ENCODE results near the gene TNFRSF9. TPM values are rescaled to one million over a fixed set of nuclear protein-coding genes. Genes with fewer than 3 reads are reported as not detected.
"Not testable (repeated sequence)": the region's sequence is repeated elsewhere in the genome, so short reads cannot be mapped to it uniquely, and the experiment has no call there.

The TNFRSF9 gene
- total and polyA plus RNA-seq, 4 donors = under 0.01 to 0.09 (median 0.02) TPM; not detected in 1

DNA sequence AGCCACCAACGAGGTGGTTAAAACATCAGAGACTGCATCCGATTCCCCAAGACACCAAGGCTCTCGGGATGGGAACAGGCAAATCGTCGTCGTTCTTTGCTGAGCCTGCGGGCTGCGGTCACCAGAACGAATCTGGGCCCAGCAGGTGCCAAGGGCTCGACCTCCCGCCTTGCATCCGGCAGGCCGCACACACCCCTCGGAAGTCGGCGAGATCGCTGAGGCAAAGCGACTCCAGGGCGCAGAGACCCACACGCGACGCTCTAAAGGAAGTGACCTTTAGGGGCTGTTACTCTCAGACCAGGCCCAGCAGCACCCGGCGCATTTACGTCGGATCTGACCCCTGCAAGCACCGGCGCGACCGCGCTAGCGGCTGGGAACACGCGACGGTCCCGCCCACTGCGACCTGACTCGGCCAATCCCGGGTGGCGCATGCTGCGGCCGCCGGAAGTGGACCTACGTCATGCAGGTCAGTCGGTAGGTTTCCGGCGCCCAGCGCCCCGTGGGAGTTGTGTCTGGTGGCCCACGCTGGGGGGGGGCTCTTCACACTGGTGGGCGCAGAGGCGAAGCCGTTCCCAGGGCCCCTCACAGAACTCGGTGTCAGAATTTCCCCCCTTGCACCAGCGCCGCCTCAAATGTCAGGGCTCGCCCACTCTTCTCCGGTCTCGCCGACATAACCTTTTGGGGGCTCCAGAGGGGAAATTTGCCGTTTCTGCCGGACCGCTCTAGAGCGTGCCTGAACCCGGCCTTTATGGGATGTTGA lies 13.4 kb upstream of the TNFRSF9 start:
- H3K4me3 ChIP-seq (ENCODE audit: low read depth in 1 of 3, low read length in 3 of 3) = peak overlapping the region; percentile 59 to 79 (median 71)
- H3K4me1 ChIP-seq (ENCODE audit: control insufficient read depth in 4 of 4, insufficient read depth in 4 of 4, low read length in 3 of 4) = peaks cover 0 to 7% (median 3%) of the 10 kb centered on the region in 4 donors
- WGBS = 5% methylated on average over 65 of the region's 65 CpGs
- no peaks in the 10 kb centered on the region for H3K9me3 ChIP-seq (ENCODE audit: control insufficient read depth in 4 of 4, low read length in 3 of 4)
- peaks cover 0 to 2% (median 0%) of the 10 kb centered on the region in 4 donors for H3K36me3 ChIP-seq (ENCODE audit: control insufficient read depth in 4 of 4, insufficient read depth in 3 of 4, low read depth in 1 of 4, low read length in 3 of 4)
- TF ChIP-seq JUND (IDR thresholded peaks at IDR 0.05) (no peak), NR2F2 (IDR thresholded peaks at IDR 0.05) (peak; percentile 95), HNF4A (conservative IDR thresholded peaks at IDR 0.05) (peak in 1 of 2 donors; percentile 36), MAX (IDR thresholded peaks at IDR 0.05) (peak; percentile 86), TAF1 (conservative IDR thresholded peaks at IDR 0.05) (peak; percentile 44), HNF4G (IDR thresholded peaks at IDR 0.05) (no peak), FOXA2 (IDR thresholded peaks at IDR 0.05) (no peak), FOXA1 (IDR thresholded peaks at IDR 0.05) (peak; percentile 13), SP1 (IDR thresholded peaks at IDR 0.05) (peak; percentile 83), RAD21 (IDR thresholded peaks at IDR 0.05) (no peak), EGR1 (IDR thresholded peaks at IDR 0.05; ENCODE audit: low read depth in 2 of 2) (peak in 1 of 2 donors; percentile 49), REST (IDR thresholded peaks at IDR 0.05) (peak; percentile 68), GABPA (IDR thresholded peaks at IDR 0.05 in 1 of 2, conservative IDR thresholded peaks at IDR 0.05 in 1 of 2) (peak; percentile 79 to 95), YY1 (IDR thresholded peaks at IDR 0.05) (peak; percentile 60), RXRA (IDR thresholded peaks at IDR 0.05) (peak; percentile 66 to 87)
- TF ChIP-seq, protein P1, sequence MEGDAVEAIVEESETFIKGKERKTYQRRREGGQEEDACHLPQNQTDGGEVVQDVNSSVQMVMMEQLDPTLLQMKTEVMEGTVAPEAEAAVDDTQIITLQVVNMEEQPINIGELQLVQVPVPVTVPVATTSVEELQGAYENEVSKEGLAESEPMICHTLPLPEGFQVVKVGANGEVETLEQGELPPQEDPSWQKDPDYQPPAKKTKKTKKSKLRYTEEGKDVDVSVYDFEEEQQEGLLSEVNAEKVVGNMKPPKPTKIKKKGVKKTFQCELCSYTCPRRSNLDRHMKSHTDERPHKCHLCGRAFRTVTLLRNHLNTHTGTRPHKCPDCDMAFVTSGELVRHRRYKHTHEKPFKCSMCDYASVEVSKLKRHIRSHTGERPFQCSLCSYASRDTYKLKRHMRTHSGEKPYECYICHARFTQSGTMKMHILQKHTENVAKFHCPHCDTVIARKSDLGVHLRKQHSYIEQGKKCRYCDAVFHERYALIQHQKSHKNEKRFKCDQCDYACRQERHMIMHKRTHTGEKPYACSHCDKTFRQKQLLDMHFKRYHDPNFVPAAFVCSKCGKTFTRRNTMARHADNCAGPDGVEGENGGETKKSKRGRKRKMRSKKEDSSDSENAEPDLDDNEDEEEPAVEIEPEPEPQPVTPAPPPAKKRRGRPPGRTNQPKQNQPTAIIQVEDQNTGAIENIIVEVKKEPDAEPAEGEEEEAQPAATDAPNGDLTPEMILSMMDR (IDR thresholded peaks at IDR 0.05; ENCODE audit: low read depth, low read length, missing input control) = no peak
- TF ChIP-seq, protein P2, sequence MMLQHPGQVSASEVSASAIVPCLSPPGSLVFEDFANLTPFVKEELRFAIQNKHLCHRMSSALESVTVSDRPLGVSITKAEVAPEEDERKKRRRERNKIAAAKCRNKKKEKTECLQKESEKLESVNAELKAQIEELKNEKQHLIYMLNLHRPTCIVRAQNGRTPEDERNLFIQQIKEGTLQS (IDR thresholded peaks at IDR 0.05) = no peak
- TF ChIP-seq, protein P3, sequence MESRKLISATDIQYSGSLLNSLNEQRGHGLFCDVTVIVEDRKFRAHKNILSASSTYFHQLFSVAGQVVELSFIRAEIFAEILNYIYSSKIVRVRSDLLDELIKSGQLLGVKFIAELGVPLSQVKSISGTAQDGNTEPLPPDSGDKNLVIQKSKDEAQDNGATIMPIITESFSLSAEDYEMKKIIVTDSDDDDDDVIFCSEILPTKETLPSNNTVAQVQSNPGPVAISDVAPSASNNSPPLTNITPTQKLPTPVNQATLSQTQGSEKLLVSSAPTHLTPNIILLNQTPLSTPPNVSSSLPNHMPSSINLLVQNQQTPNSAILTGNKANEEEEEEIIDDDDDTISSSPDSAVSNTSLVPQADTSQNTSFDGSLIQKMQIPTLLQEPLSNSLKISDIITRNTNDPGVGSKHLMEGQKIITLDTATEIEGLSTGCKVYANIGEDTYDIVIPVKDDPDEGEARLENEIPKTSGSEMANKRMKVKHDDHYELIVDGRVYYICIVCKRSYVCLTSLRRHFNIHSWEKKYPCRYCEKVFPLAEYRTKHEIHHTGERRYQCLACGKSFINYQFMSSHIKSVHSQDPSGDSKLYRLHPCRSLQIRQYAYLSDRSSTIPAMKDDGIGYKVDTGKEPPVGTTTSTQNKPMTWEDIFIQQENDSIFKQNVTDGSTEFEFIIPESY (IDR thresholded peaks at IDR 0.05) = peak; percentile 13
- H3K9ac ChIP-seq (ENCODE audit: low read depth in 1 of 2, low read length in 2 of 2) = peak overlapping the region; percentile 46 to 72
- H3K27ac ChIP-seq (ENCODE audit: low read depth in 1 of 2, low read length in 2 of 2) = peak overlapping the region; percentile 75 to 85
- no peaks in the 10 kb centered on the region for H3K27me3 ChIP-seq (ENCODE audit: control insufficient read depth in 4 of 4, insufficient read depth in 4 of 4, low read length in 3 of 4)
- peak; percentile 91 for DNase-seq (ENCODE audit: low spot score)

GRCh38 chr1:7952791-7953190 lies 12.2 kb upstream of the TNFRSF9 start:
- not testable (repeated sequence) for H3K4me1 ChIP-seq (ENCODE audit: control insufficient read depth in 4 of 4, insufficient read depth in 4 of 4, low read length in 3 of 4); H3K36me3 ChIP-seq (ENCODE audit: control insufficient read depth in 4 of 4, insufficient read depth in 3 of 4, low read depth in 1 of 4, low read length in 3 of 4); H3K9me3 ChIP-seq (ENCODE audit: control insufficient read depth in 4 of 4, low read length in 3 of 4); DNase-seq (ENCODE audit: low spot score); H3K27ac ChIP-seq (ENCODE audit: low read depth in 1 of 2, low read length in 2 of 2); H3K4me3 ChIP-seq (ENCODE audit: low read depth in 1 of 3, low read length in 3 of 3); H3K9ac ChIP-seq (ENCODE audit: low read depth in 1 of 2, low read length in 2 of 2); H3K27me3 ChIP-seq (ENCODE audit: control insufficient read depth in 4 of 4, insufficient read depth in 4 of 4, low read length in 3 of 4)
- WGBS = 93% methylated on average over 30 of the region's 30 CpGs
